ENCODE results near the gene P2RY13.

Gene P2RY13

DNA sequence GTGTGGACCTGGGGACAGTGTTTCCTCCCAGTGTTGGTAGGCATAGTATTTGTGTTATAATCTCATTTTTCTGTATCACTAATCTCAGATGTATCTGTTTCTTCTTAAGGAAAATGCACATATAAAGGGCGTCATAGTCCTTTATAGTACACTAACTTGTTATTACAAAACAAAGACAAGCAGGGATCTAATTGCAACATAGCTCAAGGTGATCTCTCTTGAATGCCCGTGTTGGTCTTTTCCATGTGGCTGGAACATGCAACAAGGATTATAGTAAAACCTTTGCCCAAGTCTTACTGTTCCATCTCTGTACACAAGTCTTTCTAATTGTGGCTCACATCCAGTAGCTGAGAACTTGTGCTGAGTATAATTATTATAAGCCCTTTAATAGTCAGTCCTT, 9.2 kb downstream of the P2RY13 start:
- DNase-seq (ENCODE audit: low read depth in 2 of 2): no peak

DNA sequence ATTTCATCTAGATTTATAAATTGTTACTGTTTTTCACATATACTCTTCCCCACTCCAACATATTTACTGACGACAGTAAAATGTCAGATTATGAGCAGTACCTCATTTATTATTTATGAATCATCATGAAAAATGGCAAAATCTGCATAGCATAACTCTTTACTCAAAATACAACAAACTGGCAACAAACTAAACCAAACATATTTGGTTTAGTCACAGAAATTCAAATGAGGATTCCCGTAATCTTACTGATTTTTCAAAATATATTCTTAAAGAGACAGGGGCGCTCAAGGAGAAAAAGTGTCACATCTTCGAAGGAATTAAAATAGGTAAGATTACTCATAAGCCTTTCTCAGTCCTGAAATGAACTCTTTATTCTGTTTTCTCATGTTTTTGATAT, 9.7 kb downstream of the P2RY13 start:
- no peak for DNase-seq (ENCODE audit: low read depth in 2 of 2)

DNA sequence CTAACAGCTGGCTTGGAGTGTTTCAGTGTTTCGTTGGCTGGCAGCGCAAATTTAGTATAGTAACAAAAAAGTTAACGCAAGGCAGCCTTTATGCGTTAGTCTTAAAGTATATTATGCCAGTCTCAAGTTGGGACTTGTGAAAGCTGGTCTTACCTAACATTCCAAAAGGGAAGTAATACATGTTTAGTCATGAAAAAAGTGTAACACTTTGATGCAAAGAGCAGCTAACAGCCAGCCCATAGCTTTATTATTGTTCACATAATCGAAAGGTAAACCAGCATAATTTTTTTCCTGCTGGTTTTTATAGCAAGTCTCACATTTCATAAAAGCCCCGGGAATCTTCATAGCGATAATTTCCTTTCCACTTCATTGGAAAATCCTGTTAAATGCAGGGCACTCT, 10.4 kb downstream of the P2RY13 start:
- DNase-seq (ENCODE audit: low read depth in 2 of 2): no peak

DNA sequence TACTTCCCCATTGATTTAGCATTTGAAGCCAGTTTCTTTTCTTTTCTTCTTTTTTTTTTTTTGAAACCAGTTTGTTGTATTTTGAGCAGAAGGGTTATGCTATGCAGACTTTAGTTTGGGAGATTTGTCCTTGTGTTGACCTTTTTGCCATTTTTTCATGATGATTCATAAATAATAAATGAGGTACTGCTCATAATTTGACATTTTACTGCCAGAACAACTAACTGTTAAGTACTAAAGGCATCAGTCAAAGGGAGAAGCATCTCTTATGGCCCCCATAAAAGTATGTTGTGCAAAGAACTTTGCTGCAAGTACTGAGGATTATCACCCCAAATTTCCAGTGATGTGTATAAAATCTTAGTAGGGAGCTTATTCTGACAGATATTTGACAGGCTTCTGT, 11.0 kb downstream of the P2RY13 start:
- DNase-seq (ENCODE audit: low read depth in 2 of 2): no peak

DNA sequence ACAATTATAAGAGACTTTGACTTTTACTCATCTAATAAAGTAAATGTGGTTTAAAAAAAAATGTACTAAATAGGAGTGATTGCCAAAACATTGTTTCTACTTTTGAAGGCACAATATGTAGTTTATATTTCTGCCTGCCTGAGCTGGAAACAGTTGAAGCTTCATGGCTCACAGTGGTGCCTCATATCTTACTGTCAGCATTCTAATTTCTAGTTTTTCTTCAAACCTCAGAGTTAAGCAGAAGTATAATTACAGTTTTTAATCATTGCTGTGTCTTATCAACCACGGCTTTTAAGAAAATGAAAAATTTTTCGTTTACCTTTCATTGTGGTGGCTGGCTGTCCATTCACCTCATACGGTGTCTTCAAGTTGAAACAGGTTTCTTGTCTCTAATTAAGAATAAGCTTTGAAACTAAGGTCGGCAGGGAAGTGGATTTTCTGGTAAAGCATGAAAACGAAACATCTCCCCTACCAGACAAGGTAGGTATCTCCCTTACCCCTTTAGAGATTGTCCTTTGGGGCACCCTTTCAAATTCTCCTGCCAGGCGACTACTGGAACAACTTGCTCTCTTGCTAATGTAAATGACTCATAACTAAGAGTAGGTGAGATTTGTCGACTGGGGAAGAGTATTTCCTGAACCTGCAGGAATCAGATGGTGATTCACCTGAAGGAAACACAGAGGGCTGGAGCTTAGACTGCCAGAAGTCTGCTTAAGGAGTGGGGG, 12.9 kb downstream of the P2RY13 start, which contains the start of gene GPR87:
Gene GPR87, minus strand, starts transcription at position 554 of the 725 bp plus-strand sequence. CDS start 16,720 bp downstream, outside the sequence.
- DNase-seq (ENCODE audit: low read depth in 2 of 2): no peak

DNA sequence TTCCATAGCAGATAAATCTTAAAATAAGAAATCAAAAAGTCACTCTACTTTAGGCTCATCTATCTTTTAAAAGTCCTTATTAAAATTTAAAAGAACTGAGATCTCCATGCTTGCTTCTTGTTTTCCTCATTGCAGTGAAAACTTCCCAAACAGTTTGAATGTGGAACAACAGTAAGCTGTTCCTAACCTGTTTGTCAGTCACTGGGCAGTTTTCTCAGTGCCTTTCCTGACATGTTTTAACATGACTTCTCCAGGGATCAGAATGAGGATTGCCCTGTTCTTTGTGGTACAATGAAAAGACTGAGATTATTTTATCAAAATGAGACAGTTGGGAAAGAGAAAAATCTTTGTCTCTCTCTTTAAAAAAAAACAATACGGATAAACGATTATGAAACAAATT, 13.5 kb downstream of the P2RY13 start:
- DNase-seq (ENCODE audit: low read depth in 2 of 2): no peak

GRCh38 chr3:151315136-151315535, 14.2 kb downstream of the P2RY13 start:
- no peak for DNase-seq (ENCODE audit: low read depth in 2 of 2)

GRCh38 chr3:151314593-151314992, 14.8 kb downstream of the P2RY13 start:
- DNase-seq (ENCODE audit: low read depth in 2 of 2): no peak

DNA sequence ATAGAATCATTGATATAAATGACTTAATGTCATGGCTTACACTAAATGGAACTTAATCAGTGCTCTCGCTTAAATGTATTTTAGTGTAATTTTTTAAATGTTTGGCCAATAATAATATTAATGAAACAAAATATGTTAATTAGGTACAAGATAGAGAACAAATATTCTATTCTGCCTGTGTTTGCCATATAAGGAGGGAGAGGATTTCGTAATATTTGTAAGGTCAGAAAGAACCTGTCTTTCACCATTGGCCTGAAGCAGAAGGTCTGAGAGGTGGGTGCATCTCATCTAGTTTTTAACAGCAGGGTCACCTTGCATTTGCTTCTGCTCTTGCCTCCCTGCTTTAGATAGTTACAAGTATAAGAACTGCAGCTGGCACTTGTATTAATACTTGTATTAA, 15.2 kb downstream of the P2RY13 start:
- no peak for DNase-seq (ENCODE audit: low read depth in 2 of 2)

GRCh38 chr3:151312972-151313371, 16.4 kb downstream of the P2RY13 start:
- no peak for DNase-seq (ENCODE audit: low read depth in 2 of 2)

GRCh38 chr3:151309566-151309965, 19.8 kb downstream of the P2RY13 start:
- no peak for DNase-seq (ENCODE audit: low read depth in 2 of 2)

GRCh38 chr3:151307583-151308488, 21.5 kb downstream of the P2RY13 start:
- DNase-seq (ENCODE audit: low read depth in 2 of 2): no peak

GRCh38 chr3:151307131-151307530, 22.2 kb downstream of the P2RY13 start:
- no peak for DNase-seq (ENCODE audit: low read depth in 2 of 2)

- no peak for DNase-seq (ENCODE audit: low read depth in 2 of 2)
Observed at GRCh38 chr3:151306168-151306810, 23.1 kb downstream of the P2RY13 start.

DNA sequence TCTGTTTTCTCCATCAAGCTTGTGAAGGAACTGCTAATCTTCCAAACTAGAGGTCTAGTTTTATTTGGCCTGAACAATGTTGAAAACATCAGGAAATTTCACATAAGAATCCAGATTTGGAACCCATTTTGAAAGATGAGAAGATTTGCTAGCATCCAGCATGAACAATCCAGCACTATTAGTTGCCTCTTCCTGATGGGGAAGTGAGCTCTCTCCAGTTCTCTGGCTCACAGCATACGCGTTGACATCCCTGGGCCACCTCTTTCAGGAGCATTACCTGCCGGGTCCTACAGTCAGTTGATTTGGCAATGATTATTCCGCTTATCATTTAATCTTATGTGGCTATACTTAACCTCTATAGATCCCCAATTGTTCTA, 23.6 kb downstream of the P2RY13 start:
- DNase-seq (ENCODE audit: low read depth in 2 of 2): no peak

DNA sequence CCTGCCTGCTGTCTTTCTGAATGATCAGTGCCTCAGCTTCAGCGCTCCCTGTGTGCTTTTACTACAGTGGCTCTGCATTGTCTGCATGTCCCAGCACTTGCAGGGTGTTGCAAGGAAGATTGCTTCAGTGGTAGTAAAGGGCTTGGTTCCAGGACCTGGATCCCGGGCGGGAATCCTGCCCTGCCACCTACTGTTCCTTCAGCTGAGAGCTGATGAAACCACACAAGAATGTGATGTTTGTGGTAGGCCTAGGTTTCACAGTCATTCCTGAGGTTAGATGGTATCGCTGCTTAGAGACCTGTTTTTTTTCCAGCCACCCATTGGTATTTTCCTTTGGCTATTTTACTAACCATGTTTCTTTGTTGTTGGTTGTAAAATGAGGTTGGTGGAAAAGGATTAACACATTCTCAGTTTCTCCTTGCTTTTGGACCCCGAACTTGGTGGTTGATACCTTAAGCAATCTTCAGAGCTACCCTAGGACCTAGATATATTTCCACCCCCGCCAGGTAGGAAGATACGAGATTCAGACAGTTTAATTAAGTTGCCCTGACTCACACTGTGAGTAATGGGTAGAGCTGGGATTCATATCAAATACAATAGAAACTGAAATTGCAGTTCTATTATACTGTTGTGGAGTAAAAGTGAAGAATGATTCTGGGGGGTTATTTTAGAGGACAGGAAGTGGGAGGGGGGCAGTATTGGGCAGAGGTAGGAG, 24.1 kb downstream of the P2RY13 start:
- no peak for DNase-seq (ENCODE audit: low read depth in 2 of 2)

DNA sequence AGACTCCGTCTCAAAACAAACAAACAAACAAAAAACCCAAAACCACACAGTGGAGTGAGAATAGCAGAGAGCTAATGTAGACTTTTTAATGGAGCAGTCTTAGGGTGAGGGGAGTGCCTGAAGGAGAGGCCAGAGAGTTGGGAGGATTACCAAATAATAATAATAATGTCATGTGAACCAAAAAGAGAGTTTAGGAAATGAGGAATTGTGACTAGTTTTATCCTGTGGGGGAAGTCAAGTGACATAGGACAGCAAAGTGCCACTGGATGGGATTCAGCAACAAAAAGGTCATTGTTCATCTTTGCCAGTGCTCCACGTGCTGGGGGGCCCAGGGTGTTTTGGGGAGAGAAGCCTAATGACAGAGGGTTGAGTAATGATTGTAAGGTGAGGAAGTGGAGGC, 25.6 kb downstream of the P2RY13 start:
- no peak for DNase-seq (ENCODE audit: low read depth in 2 of 2)

GRCh38 chr3:151301787-151302186, 27.6 kb downstream of the P2RY13 start:
- DNase-seq (ENCODE audit: low read depth in 2 of 2): no peak

DNA sequence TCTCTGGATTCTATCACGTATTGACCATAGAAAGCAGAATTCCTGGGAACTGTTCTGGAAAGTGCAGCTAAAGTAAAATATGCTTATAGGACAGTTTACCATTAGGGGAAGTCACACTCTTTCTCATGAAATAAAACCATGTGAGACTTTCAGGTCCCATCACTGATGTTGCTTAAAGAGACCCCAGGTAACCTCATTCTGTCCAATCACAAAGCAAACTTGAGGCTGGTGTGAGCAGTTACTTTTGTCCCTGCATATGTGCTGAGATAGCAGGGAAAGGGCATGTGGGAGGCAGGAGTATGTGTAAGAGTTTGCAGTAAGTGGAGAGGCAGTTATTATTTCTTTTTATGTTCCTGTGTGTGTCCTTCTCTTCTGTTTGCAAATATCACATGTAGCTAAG, 28.8 kb downstream of the P2RY13 start:
- no peak for DNase-seq (ENCODE audit: low read depth in 2 of 2)

GRCh38 chr3:151299006-151299405, 30.3 kb downstream of the P2RY13 start:
- DNase-seq (ENCODE audit: low read depth in 2 of 2): no peak

DNA sequence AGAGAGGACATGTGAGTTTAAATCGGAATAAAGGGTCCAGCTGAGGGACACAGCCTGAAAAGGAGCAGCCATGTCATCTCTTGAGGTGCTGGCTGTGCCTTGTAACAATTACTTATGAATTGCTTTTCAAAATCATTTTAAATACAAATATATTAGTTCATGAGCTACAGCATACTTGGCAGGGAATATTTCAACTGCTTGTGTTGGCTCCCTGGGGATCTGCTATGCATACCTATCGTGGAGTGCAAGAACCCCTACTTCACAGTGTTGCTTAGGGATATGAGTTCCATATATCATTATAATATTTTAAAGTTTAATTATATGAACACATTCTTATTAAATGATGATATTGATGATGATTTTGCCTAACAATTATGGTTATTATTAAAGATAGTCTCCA, 31.9 kb downstream of the P2RY13 start:
- no peak for DNase-seq (ENCODE audit: low read depth in 2 of 2)

GRCh38 chr3:151296226-151296625, 33.1 kb downstream of the P2RY13 start:
- DNase-seq (ENCODE audit: low read depth in 2 of 2): no peak

Data from activated CD8-positive, alpha-beta memory T cell treated with anti-CD3 and anti-CD28 coated beads for 4 hours (primary cell).